Parathyroid adenoma (tissue), 2 donors: ENCODE data around the gene P2RX5.

ENCODE experiments used
- H2AFZ ChIP-seq: fragments of 300-600 bp; sonication (generic); one replicate; pipeline ENCODE4 v1.7.0; 2017; ENCODE audit warnings: antibody characterized with exemption, mild to moderate bottlenecking
- H3K27ac ChIP-seq: fragments of 300-600 bp; sonication (generic); one replicate; pipeline ENCODE4 v1.7.0; 2017
- H3K27me3 ChIP-seq: fragments of 300-600 bp; sonication (generic); one replicate; pipeline ENCODE4 v1.7.0; 2017; ENCODE audit warnings: low read length; ENCODE audit not compliant: control insufficient read depth, insufficient read depth
- H3K36me3 ChIP-seq: fragments of 300-600 bp; sonication (generic); one replicate; pipeline ENCODE4 v1.7.0; 2017; ENCODE audit warnings: low read length; ENCODE audit not compliant: control insufficient read depth, insufficient read depth
- H3K4me1 ChIP-seq: fragments of 300-600 bp; sonication (generic); one replicate; pipeline ENCODE4 v1.7.0; 2017; ENCODE audit warnings: control low read depth
- H3K4me2 ChIP-seq: fragments of 300-600 bp; sonication (generic); one replicate; pipeline ENCODE4 v1.7.0; 2017; ENCODE audit warnings: low read length
- H3K4me3 ChIP-seq: fragments of 300-600 bp; sonication (generic); one replicate; pipeline ENCODE4 v1.7.0; 2017; ENCODE audit warnings: low read depth, low read length
- H3K79me2 ChIP-seq: fragments of 300-600 bp; sonication (generic); one replicate; pipeline ENCODE4 v1.7.0; 2017; ENCODE audit warnings: control low read depth
- H3K9ac ChIP-seq: fragments of 300-600 bp; sonication (generic); one replicate; pipeline ENCODE4 v1.7.0; 2017; ENCODE audit warnings: mild to moderate bottlenecking
- H3K9me3 ChIP-seq: fragments of 300-600 bp; sonication (generic); one replicate; pipeline ENCODE4 v1.7.0; 2017; ENCODE audit warnings: low read length; ENCODE audit not compliant: control insufficient read depth
- CTCF ChIP-seq: fragments of 300-600 bp; sonication (generic); IDR thresholded peaks from one replicate; pipeline ENCODE4 v1.7.0; 2017; ENCODE audit warnings: antibody characterized with exemption, mild to moderate bottlenecking
- donor health status: primary hyperparathyroidism.

The P2RX5 gene

GRCh38 chr17:3667366-3668278, 28.3 kb downstream of the P2RX5 start:
- peak overlapping the region; percentile 74 for H3K4me2 ChIP-seq
- H3K4me1 ChIP-seq, result no peaks in the 10 kb centered on the region
- peaks cover 4% of the 10 kb centered on the region for H3K79me2 ChIP-seq
- H3K27ac ChIP-seq, result peak overlapping the region; percentile 89
- H3K27me3 ChIP-seq, result no peaks in the 10 kb centered on the region
- H3K36me3 ChIP-seq, result no peaks in the 10 kb centered on the region
- H2AFZ ChIP-seq, result peak overlapping the region; percentile 72
- TF ChIP-seq CTCF, result no peak
- H3K9ac ChIP-seq, result no peak overlapping the region
- H3K9me3 ChIP-seq, result no peaks in the 10 kb centered on the region
- H3K4me3 ChIP-seq, result peak overlapping the region; percentile 95

GRCh38 chr17:3666516-3666915, 29.4 kb downstream of the P2RX5 start:
- TF ChIP-seq CTCF, result no peak
- Histone ChIP-seq H3K36me3 (no peaks in the 10 kb centered on the region), H3K9ac (no peak overlapping the region), H2AFZ (no peak overlapping the region), H3K27ac (no peak overlapping the region), H3K4me3 (no peak overlapping the region), H3K4me1 (no peaks in the 10 kb centered on the region), H3K27me3 (no peaks in the 10 kb centered on the region), H3K79me2 (peaks cover 4% of the 10 kb centered on the region), H3K9me3 (no peaks in the 10 kb centered on the region), H3K4me2 (no peak overlapping the region)

GRCh38 chr17:3665834-3666233, 30.1 kb downstream of the P2RX5 start:
- TF ChIP-seq CTCF, result no peak
- no peaks in the 10 kb centered on the region for H3K4me1 ChIP-seq
- no peak overlapping the region for H3K9ac ChIP-seq
- peaks cover 4% of the 10 kb centered on the region for H3K79me2 ChIP-seq
- H3K36me3 ChIP-seq, result no peaks in the 10 kb centered on the region
- no peaks in the 10 kb centered on the region for H3K9me3 ChIP-seq
- H3K27me3 ChIP-seq, result no peaks in the 10 kb centered on the region
- no peak overlapping the region for H2AFZ ChIP-seq
- no peak overlapping the region for H3K4me2 ChIP-seq
- H3K4me3 ChIP-seq, result no peak overlapping the region
- H3K27ac ChIP-seq, result no peak overlapping the region

- H2AFZ ChIP-seq, result no peak overlapping the region
- H3K27ac ChIP-seq, result no peak overlapping the region
- H3K27me3 ChIP-seq, result no peaks in the 10 kb centered on the region
- H3K4me2 ChIP-seq, result no peak overlapping the region
- H3K9ac ChIP-seq, result no peak overlapping the region
- H3K36me3 ChIP-seq, result no peaks in the 10 kb centered on the region
- no peak for TF ChIP-seq CTCF
- H3K79me2 ChIP-seq, result no peaks in the 10 kb centered on the region
- no peaks in the 10 kb centered on the region for H3K4me1 ChIP-seq
- no peaks in the 10 kb centered on the region for H3K9me3 ChIP-seq
- no peak overlapping the region for H3K4me3 ChIP-seq
These were observed 32.6 kb downstream of the P2RX5 start for GRCh38 chr17:3663102-3664011.
